Endothelial cell (in vitro differentiated cells): ENCODE results near the gene NFATC1. TPM values are rescaled to one million over a fixed set of nuclear protein-coding genes. Genes with fewer than 3 reads are reported as not detected.

Source experiments
- DNase-seq: peaks from one replicate; pipeline ENCODE4 v3.0.0; 2021; ENCODE audit warnings: low spot score
- H3K27ac Mint-ChIP-seq: one replicate; pipeline ENCODE4 v1.8.0; 2021; ENCODE audit warnings: mixed read lengths, inconsistent platforms; ENCODE audit not compliant: unreplicated experiment
- H3K27me3 Mint-ChIP-seq: one replicate; pipeline ENCODE4 v1.8.0; 2021; ENCODE audit warnings: mild to moderate bottlenecking, moderate library complexity, mixed read lengths, inconsistent platforms; ENCODE audit not compliant: unreplicated experiment
- H3K36me3 Mint-ChIP-seq: one replicate; pipeline ENCODE4 v1.8.0; 2021; ENCODE audit warnings: mild to moderate bottlenecking, low read depth, mixed read lengths, inconsistent platforms; ENCODE audit not compliant: unreplicated experiment
- H3K4me1 Mint-ChIP-seq: one replicate; pipeline ENCODE4 v1.8.0; 2021; ENCODE audit warnings: mild to moderate bottlenecking, mixed read lengths, inconsistent platforms; ENCODE audit not compliant: unreplicated experiment
- H3K4me3 Mint-ChIP-seq: one replicate; pipeline ENCODE4 v1.8.0; 2021; ENCODE audit warnings: mild to moderate bottlenecking, mixed read lengths, inconsistent platforms; ENCODE audit not compliant: unreplicated experiment
- H3K9me3 Mint-ChIP-seq: one replicate; pipeline ENCODE4 v1.8.0; 2021; ENCODE audit warnings: mixed read lengths, inconsistent platforms; ENCODE audit not compliant: unreplicated experiment
- total RNA-seq: library from RNA; stranded (reverse); fragmentation: NEBNext Ultra II Directional; extraction: Animal tissue kit (Norgen Biotek cat#: 25700); gene quantifications from one replicate; pipeline ENCODE4 v1.2.1, GENCODE V29; 2021; ENCODE audit not compliant: unreplicated experiment
- TF ChIP-seq, protein P1 (sequence below): fragments of 200-600 bp; sonication (generic); IDR thresholded peaks from one replicate; pipeline ENCODE4 v1.5.0; 2021; ENCODE audit warnings: antibody characterized with exemption; ENCODE audit not compliant: unreplicated experiment

NFATC1 gene
- total RNA-seq, 1 donor from 2014 or later = 40.6 TPM

DNA sequence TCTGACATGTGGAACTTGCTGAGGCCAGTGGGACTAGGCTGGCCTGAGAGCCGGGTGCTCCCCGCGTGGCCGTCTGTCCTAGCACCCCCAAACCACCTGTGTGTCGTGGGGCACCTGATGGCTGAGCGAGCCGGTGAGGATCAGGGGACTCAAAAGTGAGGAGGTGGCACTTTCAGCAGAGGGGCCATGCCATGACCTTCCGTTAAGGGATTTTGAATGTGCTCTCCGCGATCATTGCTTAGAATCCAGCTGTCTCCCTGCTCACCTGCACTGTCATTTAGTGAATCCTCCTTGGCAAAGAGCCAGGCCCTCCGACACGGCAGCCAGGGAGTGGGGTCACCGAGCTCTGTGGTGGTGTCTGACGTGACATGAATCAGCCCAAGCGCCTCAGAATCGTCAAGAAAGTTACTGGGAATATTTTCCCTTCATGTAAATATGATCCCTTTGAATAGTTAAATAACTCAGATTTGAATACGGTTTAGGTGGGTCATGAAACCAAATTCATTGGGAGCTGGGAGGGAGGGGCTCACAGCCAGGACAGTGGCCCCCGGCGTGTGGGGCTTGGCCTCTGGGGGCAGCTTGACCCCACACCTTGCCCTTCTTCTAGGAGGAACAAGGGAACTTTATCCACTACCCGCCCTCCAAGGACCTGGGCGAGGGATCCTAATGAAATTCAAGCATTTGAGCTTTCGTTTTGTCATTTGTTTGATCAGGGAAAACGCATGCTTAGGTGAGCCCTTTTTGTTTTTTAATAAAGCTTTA, 9.5 kb downstream of the NFATC1 start:
- TF ChIP-seq, protein P1, sequence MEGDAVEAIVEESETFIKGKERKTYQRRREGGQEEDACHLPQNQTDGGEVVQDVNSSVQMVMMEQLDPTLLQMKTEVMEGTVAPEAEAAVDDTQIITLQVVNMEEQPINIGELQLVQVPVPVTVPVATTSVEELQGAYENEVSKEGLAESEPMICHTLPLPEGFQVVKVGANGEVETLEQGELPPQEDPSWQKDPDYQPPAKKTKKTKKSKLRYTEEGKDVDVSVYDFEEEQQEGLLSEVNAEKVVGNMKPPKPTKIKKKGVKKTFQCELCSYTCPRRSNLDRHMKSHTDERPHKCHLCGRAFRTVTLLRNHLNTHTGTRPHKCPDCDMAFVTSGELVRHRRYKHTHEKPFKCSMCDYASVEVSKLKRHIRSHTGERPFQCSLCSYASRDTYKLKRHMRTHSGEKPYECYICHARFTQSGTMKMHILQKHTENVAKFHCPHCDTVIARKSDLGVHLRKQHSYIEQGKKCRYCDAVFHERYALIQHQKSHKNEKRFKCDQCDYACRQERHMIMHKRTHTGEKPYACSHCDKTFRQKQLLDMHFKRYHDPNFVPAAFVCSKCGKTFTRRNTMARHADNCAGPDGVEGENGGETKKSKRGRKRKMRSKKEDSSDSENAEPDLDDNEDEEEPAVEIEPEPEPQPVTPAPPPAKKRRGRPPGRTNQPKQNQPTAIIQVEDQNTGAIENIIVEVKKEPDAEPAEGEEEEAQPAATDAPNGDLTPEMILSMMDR = no peak
- Mint-ChIP-seq H3K9me3 (no peaks in the 10 kb centered on the region), H3K36me3 (peaks cover 4% of the 10 kb centered on the region), H3K4me1 (peaks cover 29% of the 10 kb centered on the region), H3K4me3 (no peak overlapping the region), H3K27me3 (peaks cover 16% of the 10 kb centered on the region), H3K27ac (peak overlapping the region; percentile 22)
- no peak for DNase-seq

GRCh38 chr18:79405781-79406575, 10.2 kb downstream of the NFATC1 start:
- H3K9me3 Mint-ChIP-seq = no peaks in the 10 kb centered on the region
- peak overlapping the region; percentile 68 for H3K27ac Mint-ChIP-seq
- peak overlapping the region; percentile 28 for H3K4me3 Mint-ChIP-seq
- peaks cover 16% of the 10 kb centered on the region for H3K27me3 Mint-ChIP-seq
- no peak for DNase-seq
- peaks cover 4% of the 10 kb centered on the region for H3K36me3 Mint-ChIP-seq
- TF ChIP-seq, protein P1 = no peak
- peaks cover 29% of the 10 kb centered on the region for H3K4me1 Mint-ChIP-seq

- peaks cover 4% of the 10 kb centered on the region for H3K36me3 Mint-ChIP-seq
- peaks cover 29% of the 10 kb centered on the region for H3K4me1 Mint-ChIP-seq
- H3K4me3 Mint-ChIP-seq = no peak overlapping the region
- no peak for DNase-seq
- no peaks in the 10 kb centered on the region for H3K9me3 Mint-ChIP-seq
- TF ChIP-seq, protein P1 = no peak
- no peak overlapping the region for H3K27ac Mint-ChIP-seq
- H3K27me3 Mint-ChIP-seq = peaks cover 16% of the 10 kb centered on the region
Measured at GRCh38 chr18:79406708-79407107, 11.0 kb downstream of the NFATC1 start.

GRCh38 chr18:79409313-79409712, 13.6 kb downstream of the NFATC1 start:
- Mint-ChIP-seq H3K27ac (no peak overlapping the region), H3K4me3 (no peak overlapping the region), H3K27me3 (peaks cover 10% of the 10 kb centered on the region), H3K9me3 (no peaks in the 10 kb centered on the region), H3K36me3 (peaks cover 23% of the 10 kb centered on the region), H3K4me1 (peaks cover 27% of the 10 kb centered on the region)
- no peak for DNase-seq
- TF ChIP-seq, protein P1 = no peak
